NOMO-1 treated with dmso at 0.1 percent for 144 hours (cell line): Measurements from ENCODE around the gene CELF1.
"Not testable (repeated sequence)": the region's sequence is repeated elsewhere in the genome, so short reads cannot be mapped to it uniquely, and the experiment has no call there.

ENCODE experiments used
- DNase-seq: peaks from one replicate; lab custom pipeline; 2025; ENCODE audit not compliant: unreplicated experiment; lab: John Stamatoyannopoulos, UW

Gene CELF1

GRCh38 chr11:47541070-47541469 lies 11.9 kb downstream of the CELF1 start:
- DNase-seq = no peak

GRCh38 chr11:47539681-47540039 lies 13.3 kb downstream of the CELF1 start:
- DNase-seq = no peak

- no peak for DNase-seq
Observed at GRCh38 chr11:47538741-47539565, 14.0 kb downstream of the CELF1 start.

GRCh38 chr11:47536915-47537314 lies 16.0 kb downstream of the CELF1 start:
- DNase-seq = no peak

- no peak for DNase-seq
Observed at GRCh38 chr11:47534704-47535251, 18.2 kb downstream of the CELF1 start.

- DNase-seq = no peak
Observed at GRCh38 chr11:47533690-47534151, 19.2 kb downstream of the CELF1 start.

- DNase-seq = no peak
Observed at GRCh38 chr11:47532597-47533213, 20.2 kb downstream of the CELF1 start.

- no peak for DNase-seq
Observed at GRCh38 chr11:47531666-47532065, 21.3 kb downstream of the CELF1 start.

- not testable (repeated sequence) for DNase-seq
Observed at GRCh38 chr11:47530721-47531120, 22.2 kb downstream of the CELF1 start.

- DNase-seq = no peak
Observed at GRCh38 chr11:47529951-47530350, 23.0 kb downstream of the CELF1 start.

GRCh38 chr11:47527186-47527585 lies 25.7 kb downstream of the CELF1 start:
- no peak for DNase-seq

- not testable (repeated sequence) for DNase-seq
Observed at GRCh38 chr11:47526032-47526431, 26.9 kb downstream of the CELF1 start.

- DNase-seq = no peak
Observed at GRCh38 chr11:47524291-47524874, 28.5 kb downstream of the CELF1 start.

GRCh38 chr11:47523490-47524225 lies 29.3 kb downstream of the CELF1 start:
- no peak for DNase-seq

- no peak for DNase-seq
Observed at GRCh38 chr11:47518212-47518964, 34.5 kb downstream of the CELF1 start.

- no peak for DNase-seq
Observed at GRCh38 chr11:47516984-47517853, 35.7 kb downstream of the CELF1 start.

GRCh38 chr11:47516155-47516554 lies 36.8 kb downstream of the CELF1 start:
- DNase-seq = no peak

- DNase-seq = peak; percentile 17
Observed at GRCh38 chr11:47514825-47515647, 37.9 kb downstream of the CELF1 start.

- no peak for DNase-seq
Observed at GRCh38 chr11:47512701-47513100, 40.2 kb downstream of the CELF1 start.
